ENCODE measurements around the gene SINHCAF.
"Not testable (repeated sequence)": the region's sequence is repeated elsewhere in the genome, so short reads cannot be mapped to it uniquely, and the experiment has no call there.

The SINHCAF gene

GRCh38 chr12:31246470-31246850, 79.5 kb downstream of the SINHCAF start:
- no peak for TF ChIP-seq CTCF (IDR thresholded peaks at IDR 0.05; ENCODE audit: low read depth, low read length, missing control alignments)
- no peak overlapping the region for H3K4me3 ChIP-seq (ENCODE audit: low read depth, low read length)
- no peak for DNase-seq (ENCODE audit: low read depth)
- in situ Hi-C loops (cut with HindIII; ENCODE audit: low sequenced_read_pairs), result no loop called here

- in situ Hi-C loops (cut with HindIII; ENCODE audit: low sequenced_read_pairs), result no loop called here
- DNase-seq (ENCODE audit: low read depth), result no peak
- H3K4me3 ChIP-seq (ENCODE audit: low read depth, low read length), result no peak overlapping the region
- TF ChIP-seq CTCF (IDR thresholded peaks at IDR 0.05; ENCODE audit: low read depth, low read length, missing control alignments), result no peak
Measured at GRCh38 chr12:31245822-31246469, 80.0 kb downstream of the SINHCAF start.

GRCh38 chr12:31242418-31242817, 83.5 kb downstream of the SINHCAF start:
- H3K4me3 ChIP-seq (ENCODE audit: low read depth, low read length); DNase-seq (ENCODE audit: low read depth); in situ Hi-C loops (cut with HindIII; ENCODE audit: low sequenced_read_pairs): not testable (repeated sequence)

- peak; percentile 83 for TF ChIP-seq CTCF (IDR thresholded peaks at IDR 0.05; ENCODE audit: low read depth, low read length, missing control alignments)
- DNase-seq (ENCODE audit: low read depth), result peak; percentile 43
- in situ Hi-C loops (cut with HindIII; ENCODE audit: low sequenced_read_pairs), result no loop called here
- no peak overlapping the region for H3K4me3 ChIP-seq (ENCODE audit: low read depth, low read length)
Measured at GRCh38 chr12:31238764-31239387, 87.1 kb downstream of the SINHCAF start.

GRCh38 chr12:31238333-31238732, 87.6 kb downstream of the SINHCAF start:
- H3K4me3 ChIP-seq (ENCODE audit: low read depth, low read length); DNase-seq (ENCODE audit: low read depth); in situ Hi-C loops (cut with HindIII; ENCODE audit: low sequenced_read_pairs): not testable (repeated sequence)

GRCh38 chr12:31236998-31237637, 88.8 kb downstream of the SINHCAF start:
- TF ChIP-seq CTCF (IDR thresholded peaks at IDR 0.05; ENCODE audit: low read depth, low read length, missing control alignments), result no peak
- no peak overlapping the region for H3K4me3 ChIP-seq (ENCODE audit: low read depth, low read length)
- no peak for DNase-seq (ENCODE audit: low read depth)
- in situ Hi-C loops (cut with HindIII; ENCODE audit: low sequenced_read_pairs), result no loop called here

- no peak for DNase-seq (ENCODE audit: low read depth)
- no peak overlapping the region for H3K4me3 ChIP-seq (ENCODE audit: low read depth, low read length)
- no peak for TF ChIP-seq CTCF (IDR thresholded peaks at IDR 0.05; ENCODE audit: low read depth, low read length, missing control alignments)
- in situ Hi-C loops (cut with HindIII; ENCODE audit: low sequenced_read_pairs), result no loop called here
Measured at GRCh38 chr12:31235868-31236395, 90.0 kb downstream of the SINHCAF start.

Data from astrocyte of the cerebellum (primary cell).